ENCODE results near the gene TMEM252.

- no peak for TF ChIP-seq CTCF (IDR thresholded peaks at IDR 0.05)
- TF ChIP-seq EZH2 (IDR thresholded peaks at IDR 0.05), result no peak
- no peak for TF ChIP-seq EZH2phosphoT487 (IDR thresholded peaks at IDR 0.05)
These were observed 17.7 kb downstream of the TMEM252 start for GRCh38 chr9:68522954-68523353.

Measured in neural progenitor cell (in vitro differentiated cells).